Neural progenitor cell (in vitro differentiated cells): Measurements from ENCODE around the gene ZNF892. TPM values are rescaled to one million over a fixed set of nuclear protein-coding genes. Genes with fewer than 3 reads are reported as not detected.
A peak's percentile ranks its signal among the peaks of the same experiment; 100 is the strongest.
"Not testable (repeated sequence)": the region's sequence is repeated elsewhere in the genome, so short reads cannot be mapped to it uniquely, and the experiment has no call there.

ENCODE experiments used
- DNase-seq: peaks from one replicate; pipeline ENCODE4 v3.0.0-alpha.2; 2016; ENCODE audit warnings: low spot score
- H2AFZ ChIP-seq: fragments of 200-600 bp; sonication (generic); replicated peaks from 2 replicates; pipeline ENCODE4 v1.6.1; 2016; ENCODE audit warnings: antibody characterized with exemption
- H3F3A ChIP-seq: fragments of 200-600 bp; sonication (generic); 2 replicates; pipeline ENCODE4 v1.6.1; 2016; ENCODE audit warnings: antibody characterized with exemption, low read depth
- H3K27ac ChIP-seq: fragments of 200-600 bp; sonication (generic); 2 replicates; pipeline ENCODE4 v1.5.1; 2016; ENCODE audit warnings: mild to moderate bottlenecking
- H3K27me3 ChIP-seq: fragments of 200-600 bp; sonication (generic); 2 replicates; pipeline ENCODE4 v1.6.1; 2016; ENCODE audit warnings: mild to moderate bottlenecking, moderate library complexity
- H3K36me3 ChIP-seq: fragments of 200-600 bp; sonication (generic); 2 replicates; pipeline ENCODE4 v1.5.1; 2016
- H3K4me1 ChIP-seq: fragments of 200-600 bp; sonication (generic); 2 replicates; pipeline ENCODE4 v1.6.1; 2016; ENCODE audit warnings: mixed run types
- H3K4me2 ChIP-seq: fragments of 200-600 bp; sonication (generic); 2 replicates; pipeline ENCODE4 v1.6.1; 2016
- H3K4me3 ChIP-seq: fragments of 200-600 bp; sonication (generic); 2 replicates; pipeline ENCODE4 v1.5.1; 2016
- H3K79me2 ChIP-seq: fragments of 200-600 bp; sonication (generic); 2 replicates; pipeline ENCODE4 v1.6.1; 2016; ENCODE audit warnings: low read depth
- H3K9ac ChIP-seq: fragments of 200-600 bp; sonication (generic); 2 replicates; pipeline ENCODE4 v1.6.1; 2016
- H3K9me3 ChIP-seq: fragments of 200-600 bp; sonication (generic); 2 replicates; pipeline ENCODE4 v1.5.1; 2016; ENCODE audit warnings: low read depth
- H4K20me1 ChIP-seq: fragments of 200-600 bp; sonication (generic); 2 replicates; pipeline ENCODE4 v1.6.1; 2016; ENCODE audit warnings: low read depth
- H3K27ac Mint-ChIP-seq: 3 replicates; pipeline ENCODE4 v1.8.0; 2021; ENCODE audit warnings: mixed read lengths
- H3K27me3 Mint-ChIP-seq: 2 replicates; pipeline ENCODE4 v1.8.0; 2022; ENCODE audit warnings: low read depth, mild to moderate bottlenecking, inconsistent platforms, moderate library complexity, mixed read lengths; ENCODE audit not compliant: insufficient read depth
- H3K36me3 Mint-ChIP-seq: 3 replicates; pipeline ENCODE4 v1.8.0; 2021; ENCODE audit warnings: mixed read lengths
- H3K4me1 Mint-ChIP-seq: 3 replicates; pipeline ENCODE4 v1.8.0; 2021; ENCODE audit warnings: mixed read lengths
- H3K4me3 Mint-ChIP-seq: 3 replicates; pipeline ENCODE4 v1.8.0; 2021; ENCODE audit warnings: mild to moderate bottlenecking, moderate library complexity, mixed read lengths
- H3K9me3 Mint-ChIP-seq: 3 replicates; pipeline ENCODE4 v1.8.0; 2020; ENCODE audit warnings: mixed read lengths
- CTCF ChIP-seq: fragments of 200-600 bp; sonication (generic); IDR thresholded peaks from 2 replicates; pipeline ENCODE4 v1.5.1; 2017; ENCODE audit warnings: antibody characterized with exemption, mild to moderate bottlenecking
- EZH2 ChIP-seq: fragments of 200-600 bp; sonication (generic); IDR thresholded peaks from 2 replicates; pipeline ENCODE4 v1.6.1; 2017; ENCODE audit warnings: antibody characterized with exemption, mild to moderate bottlenecking, moderate library complexity
- EZH2phosphoT487 ChIP-seq: fragments of 200-600 bp; sonication (generic); IDR thresholded peaks from 2 replicates; pipeline ENCODE4 v1.6.1; 2017; ENCODE audit warnings: antibody characterized with exemption
- total RNA-seq: library from RNA; depleted of rRNA; stranded (reverse); fragments of >200 nt; gene quantifications from 2 replicates; pipeline ENCODE4 v1.2.3, GENCODE V29; 2015; ENCODE audit warnings: low replicate concordance

ZNF892 gene
- total RNA-seq, 1 donor from 2014 or later, result 20.6 TPM

- H2AFZ ChIP-seq, H3K4me1 ChIP-seq, H3K4me2 ChIP-seq, H3K27ac Mint-ChIP-seq, H4K20me1 ChIP-seq, H3K4me1 Mint-ChIP-seq, H3K9ac ChIP-seq, H3K36me3 Mint-ChIP-seq, H3F3A ChIP-seq, H3K4me3 ChIP-seq, H3K79me2 ChIP-seq, H3K9me3 ChIP-seq, H3K27me3 ChIP-seq, H3K4me3 Mint-ChIP-seq, H3K27me3 Mint-ChIP-seq, H3K27ac ChIP-seq, H3K36me3 ChIP-seq: not testable (repeated sequence)
- DNase-seq, result peak; percentile 53
- H3K9me3 Mint-ChIP-seq, result peaks cover 21% of the 10 kb centered on the region
- peak; percentile 51 for TF ChIP-seq CTCF
Measured at GRCh38 chr2:95192956-95193355, 14.4 kb upstream of the ZNF892 start.

- DNase-seq, result no peak
- no peaks in the 10 kb centered on the region for H4K20me1 ChIP-seq
- H3K9me3 ChIP-seq, result peaks cover 3% of the 10 kb centered on the region
- no peak overlapping the region for H3K4me3 ChIP-seq
- no peak overlapping the region for H3K27ac ChIP-seq
- no peak overlapping the region for H3K4me2 ChIP-seq
- H3F3A ChIP-seq, result peaks cover 10% of the 10 kb centered on the region
- peaks cover 5% of the 10 kb centered on the region for H3K36me3 ChIP-seq
- peaks cover 27% of the 10 kb centered on the region for H3K9me3 Mint-ChIP-seq
- H3K27me3 ChIP-seq, result peaks cover 14% of the 10 kb centered on the region
- no peak overlapping the region for H3K9ac ChIP-seq
- H3K27me3 Mint-ChIP-seq, result peaks cover 7% of the 10 kb centered on the region
- H3K4me3 Mint-ChIP-seq, result no peak overlapping the region
- TF ChIP-seq CTCF (no peak), EZH2 (no peak), EZH2phosphoT487 (no peak)
- H3K36me3 Mint-ChIP-seq, result peaks cover 13% of the 10 kb centered on the region
- H3K4me1 Mint-ChIP-seq, result peaks cover 13% of the 10 kb centered on the region
- peaks cover 5% of the 10 kb centered on the region for H3K4me1 ChIP-seq
- no peak overlapping the region for H3K27ac Mint-ChIP-seq
- H3K79me2 ChIP-seq, result peaks cover 8% of the 10 kb centered on the region
- no peak overlapping the region for H2AFZ ChIP-seq
Measured at GRCh38 chr2:95203911-95204310, 3.4 kb upstream of the ZNF892 start.

- peaks cover 10% of the 10 kb centered on the region for H3F3A ChIP-seq
- Mint-ChIP-seq H3K9me3 (peaks cover 30% of the 10 kb centered on the region), H3K27ac (no peak overlapping the region), H3K4me3 (peak overlapping the region; percentile 1), H3K36me3 (peaks cover 18% of the 10 kb centered on the region), H3K4me1 (peaks cover 13% of the 10 kb centered on the region), H3K27me3 (peaks cover 7% of the 10 kb centered on the region)
- peaks cover 8% of the 10 kb centered on the region for H3K9me3 ChIP-seq
- H2AFZ ChIP-seq, result no peak overlapping the region
- peaks cover 10% of the 10 kb centered on the region for H3K36me3 ChIP-seq
- no peak overlapping the region for H3K4me3 ChIP-seq
- DNase-seq, result no peak
- no peak overlapping the region for H3K27ac ChIP-seq
- H3K4me2 ChIP-seq, result no peak overlapping the region
- H3K27me3 ChIP-seq, result peaks cover 14% of the 10 kb centered on the region
- H3K79me2 ChIP-seq, result peaks cover 11% of the 10 kb centered on the region
- H3K9ac ChIP-seq, result no peak overlapping the region
- TF ChIP-seq EZH2phosphoT487 (no peak), CTCF (no peak)
- peaks cover 5% of the 10 kb centered on the region for H3K4me1 ChIP-seq
- no peaks in the 10 kb centered on the region for H4K20me1 ChIP-seq
Measured at GRCh38 chr2:95204396-95204795, 2.9 kb upstream of the ZNF892 start.

- TF ChIP-seq EZH2phosphoT487, result no peak
- TF ChIP-seq EZH2, result no peak
- TF ChIP-seq CTCF, result no peak
- Histone ChIP-seq H3F3A (peaks cover 10% of the 10 kb centered on the region), H3K4me2 (peak overlapping the region; percentile 92), H4K20me1 (no peaks in the 10 kb centered on the region), H3K79me2 (peaks cover 17% of the 10 kb centered on the region), H3K27ac (no peak overlapping the region), H3K4me3 (peak overlapping the region; percentile 68), H3K36me3 (peaks cover 15% of the 10 kb centered on the region), H3K27me3 (peaks cover 14% of the 10 kb centered on the region), H3K4me1 (peaks cover 5% of the 10 kb centered on the region), H3K9ac (no peak overlapping the region), H2AFZ (no peak overlapping the region), H3K9me3 (peaks cover 8% of the 10 kb centered on the region)
- DNase-seq, result peak; percentile 14
- Mint-ChIP-seq H3K4me3 (peak overlapping the region; percentile 92), H3K9me3 (peaks cover 38% of the 10 kb centered on the region), H3K27ac (peak overlapping the region; percentile 18), H3K36me3 (peaks cover 30% of the 10 kb centered on the region), H3K4me1 (peaks cover 13% of the 10 kb centered on the region), H3K27me3 (peaks cover 7% of the 10 kb centered on the region)
Measured at GRCh38 chr2:95206096-95206495, 1.2 kb upstream of the ZNF892 start.
